Measurements from ENCODE around the gene ITGB1BP2. TPM values are rescaled to one million over a fixed set of nuclear protein-coding genes. Genes with fewer than 3 reads are reported as not detected.

ITGB1BP2 gene
- total and polyA plus RNA-seq, 2 of the 8 experiments (the other 6 are each of a cell fraction or from before 2014, with no cell fraction given) = 2.9 to 5.2 TPM

GRCh38 chrX:71302461-71303213 lies 1.1 kb downstream of the ITGB1BP2 start:
- no peaks in the 10 kb centered on the region for H3K79me1 ChIP-seq (ENCODE audit: low read depth, low read length)
- no peak for FAIRE-seq
- H4K20me1 ChIP-seq (replicated peaks in 1 of 2; ENCODE audit: control insufficient read depth in 1 of 2, insufficient read depth in 2 of 2, low read length in 2 of 2) = peaks cover 5 to 9% of the 10 kb centered on the region in 2 experiments
- no peak overlapping the region for H3K14ac ChIP-seq (ENCODE audit: insufficient read length)
- H4K8ac ChIP-seq (ENCODE audit: extremely low read depth, insufficient read depth, low read length) = no peak overlapping the region
- no peak overlapping the region for H3K23ac ChIP-seq (ENCODE audit: insufficient read length)
- no peak overlapping the region for H2AK5ac ChIP-seq (ENCODE audit: low read depth, low read length)
- H3K56ac ChIP-seq (replicated peaks; ENCODE audit: insufficient read length, low read depth, low read length) = no peak overlapping the region
- H3K79me2 ChIP-seq (ENCODE audit: control insufficient read depth in 1 of 2, insufficient read depth in 2 of 2, low read length in 2 of 2) = no peaks in the 10 kb centered on the region
- H3K4ac ChIP-seq (replicated peaks; ENCODE audit: insufficient read length, low read depth, low read length) = no peak overlapping the region
- no peak overlapping the region for H3K4me3 ChIP-seq (ENCODE audit: extremely low read depth in 1 of 4, insufficient read depth in 2 of 4, low read depth in 3 of 4, low read length in 4 of 4)
- H3K4me1 ChIP-seq (replicated peaks in 1 of 4; ENCODE audit: control insufficient read depth in 3 of 4, insufficient read depth in 4 of 4, low read length in 3 of 4) = no peaks in the 10 kb centered on the region
- no peak overlapping the region for H4K5ac ChIP-seq (ENCODE audit: insufficient read length, low read depth, low read length)
- no peak overlapping the region for H2BK12ac ChIP-seq (ENCODE audit: low read depth, low read length)
- H3K9me3 ChIP-seq (ENCODE audit: insufficient read depth in 2 of 2, low read depth in 1 of 2, low read length in 1 of 2) = no peaks in the 10 kb centered on the region
- H3K23me2 ChIP-seq (ENCODE audit: low read depth, low read length) = no peaks in the 10 kb centered on the region
- DNase-seq (ENCODE audit: low read depth in 1 of 2, low spot score in 2 of 2) = no peak
- H2BK120ac ChIP-seq (replicated peaks; ENCODE audit: low read depth, low read length) = no peak overlapping the region
- no peak overlapping the region for H2BK15ac ChIP-seq (ENCODE audit: low read length)
- H2BK20ac ChIP-seq (ENCODE audit: low read length) = no peak overlapping the region
- H2BK5ac ChIP-seq (ENCODE audit: low read depth, low read length) = no peak overlapping the region
- no peaks in the 10 kb centered on the region for H3K27me3 ChIP-seq (replicated peaks in 1 of 4; ENCODE audit: control insufficient read depth in 3 of 4, extremely low read depth in 1 of 4, insufficient read depth in 3 of 4, low read length in 3 of 4)
- H4K91ac ChIP-seq (replicated peaks; ENCODE audit: insufficient read length, low read length) = no peak overlapping the region
- H3K18ac ChIP-seq (ENCODE audit: extremely low read depth, low read length) = no peak overlapping the region
- H3K27ac ChIP-seq (ENCODE audit: low read depth, low read length) = no peak overlapping the region
- 94% methylated on average over 5 of the region's 5 CpGs; no CpG with 5 or more reads in 1 of the 2 experiments for WGBS, 2 experiments (ENCODE audit: extremely low coverage in 1 of 2, insufficient coverage in 1 of 2, insufficient read length in 1 of 2, insufficient replicate concordance in 2 of 2, low coverage in 1 of 2, low lambda C conversion rate in 2 of 2, missing lambda C conversion rate in 1 of 2)
- H3K36me3 ChIP-seq (ENCODE audit: control insufficient read depth in 2 of 4, insufficient read depth in 4 of 4, low read length in 3 of 4) = peaks cover 8 to 41% (median 25%) of the 10 kb centered on the region in 4 experiments; a peak in 7 of 8 replicates
- no peak overlapping the region for H3K4me2 ChIP-seq (ENCODE audit: insufficient read depth in 1 of 2, low read depth in 2 of 2, low read length in 2 of 2)
- ChIA-PET POLR2A (ENCODE audit: partially characterized antibody) (interaction anchor here (1.0 to 18.0 kb wide), 6 partner anchors 10 to 279 kb away, joined by 3 to 215 read pairs (median 10); partner anchors contain the start of genes NONO, TAF1 and ZMYM3), CTCF (ENCODE audit: partially characterized antibody) (no interaction called here)
- H2AFZ ChIP-seq (ENCODE audit: low read length) = no peak overlapping the region
- no peak overlapping the region for H3K9ac ChIP-seq (replicated peaks in 1 of 4; ENCODE audit: extremely low read depth in 1 of 4, low read depth in 3 of 4, low read length in 3 of 4)
- TF ChIP-seq TAF7 (optimal IDR thresholded peaks at IDR 0.05; ENCODE audit: borderline replicate concordance, low read depth, low read length) (no peak), JUND (IDR thresholded peaks at IDR 0.05; ENCODE audit: low read length) (no peak), HDAC2 (IDR thresholded peaks at IDR 0.05; ENCODE audit: borderline replicate concordance in 1 of 2, low read depth in 2 of 2, low read length in 2 of 2) (no peak)
